H9 (cell line): Measurements from ENCODE around the gene IGSF11. TPM values are rescaled to one million over a fixed set of nuclear protein-coding genes. Genes with fewer than 3 reads are reported as not detected.

Source experiments
- DNase-seq: peaks from one replicate; pipeline ENCODE4 v3.0.0-alpha.2; 2017
- H2AFZ ChIP-seq: one replicate; pipeline ENCODE4 v1.6.1; 2013; ENCODE audit warnings: mild to moderate bottlenecking, low read length, control low read depth, moderate library complexity
- H2AK5ac ChIP-seq: 2 replicates; pipeline ENCODE4 v1.6.1; 2013; ENCODE audit warnings: low read length, control low read depth, mixed read lengths; ENCODE audit not compliant: insufficient read length
- H2BK120ac ChIP-seq: one replicate; pipeline ENCODE4 v1.6.1; 2013; ENCODE audit warnings: low read depth, mild to moderate bottlenecking, low read length, control low read depth, inconsistent platforms; ENCODE audit not compliant: poor library complexity, severe bottlenecking
- H2BK12ac ChIP-seq: 2 replicates; pipeline ENCODE4 v1.6.1; 2013; ENCODE audit warnings: low read length, control low read depth, mixed read lengths, low read depth; ENCODE audit not compliant: insufficient read length
- H2BK15ac ChIP-seq: 2 replicates; pipeline ENCODE4 v1.6.1; 2013; ENCODE audit warnings: low read depth, low read length, control low read depth
- H2BK20ac ChIP-seq: one replicate; pipeline ENCODE4 v1.6.1; 2013; ENCODE audit warnings: low read depth, mild to moderate bottlenecking, low read length, control low read depth, inconsistent platforms; ENCODE audit not compliant: poor library complexity, severe bottlenecking
- H2BK5ac ChIP-seq: 2 replicates; pipeline ENCODE4 v1.6.1; 2013; ENCODE audit warnings: low read length, control low read depth, mixed read lengths; ENCODE audit not compliant: insufficient read length
- H3K14ac ChIP-seq: 2 replicates; pipeline ENCODE4 v1.6.1; 2013; ENCODE audit warnings: low read length, control low read depth; ENCODE audit not compliant: insufficient read depth
- H3K18ac ChIP-seq: 2 replicates; pipeline ENCODE4 v1.6.1; 2013; ENCODE audit warnings: low read depth, mild to moderate bottlenecking, mixed read lengths, low read length, control low read depth; ENCODE audit not compliant: insufficient read length
- H3K23ac ChIP-seq: 2 replicates; pipeline ENCODE4 v1.6.1; 2013; ENCODE audit warnings: low read length, control low read depth, mixed read lengths, low read depth; ENCODE audit not compliant: insufficient read length
- H3K23me2 ChIP-seq: 2 replicates; pipeline ENCODE4 v1.6.1; 2013; ENCODE audit warnings: low read depth, mild to moderate bottlenecking, mixed read lengths, low read length, control low read depth; ENCODE audit not compliant: insufficient read length, poor library complexity, severe bottlenecking
- H3K27ac ChIP-seq: 2 replicates; pipeline ENCODE4 v1.5.1; 2013; ENCODE audit warnings: low read length, control low read depth, mixed read lengths, low read depth; ENCODE audit not compliant: insufficient read length
- H3K27me3 ChIP-seq: 2 replicates; pipeline ENCODE4 v1.6.1; 2013; ENCODE audit warnings: low read length, control low read depth, inconsistent platforms; ENCODE audit not compliant: insufficient read depth
- H3K4ac ChIP-seq: 2 replicates; pipeline ENCODE4 v1.6.1; 2013; ENCODE audit warnings: low read depth, mild to moderate bottlenecking, control low read depth, inconsistent platforms, low read length, moderate library complexity
- H3K4me1 ChIP-seq: 2 replicates; pipeline ENCODE4 v1.6.1; 2013; ENCODE audit warnings: low read length, control low read depth, inconsistent platforms; ENCODE audit not compliant: insufficient read depth
- H3K4me2 ChIP-seq: 2 replicates; pipeline ENCODE4 v1.6.1; 2013; ENCODE audit warnings: low read length, control low read depth, mixed read lengths; ENCODE audit not compliant: insufficient read length, insufficient read depth
- H3K56ac ChIP-seq: 2 replicates; pipeline ENCODE4 v1.6.1; 2013; ENCODE audit warnings: low read depth, mild to moderate bottlenecking, mixed read lengths, low read length, control low read depth; ENCODE audit not compliant: insufficient read length
- H3K79me1 ChIP-seq: 2 replicates; pipeline ENCODE4 v1.6.1; 2013; ENCODE audit warnings: low read depth, mild to moderate bottlenecking, moderate library complexity, low read length, control low read depth, inconsistent platforms; ENCODE audit not compliant: insufficient read depth, poor library complexity, severe bottlenecking
- H3K79me2 ChIP-seq: 2 replicates; pipeline ENCODE4 v1.6.1; 2013; ENCODE audit warnings: low read length, control low read depth, inconsistent platforms; ENCODE audit not compliant: insufficient read depth
- H3K9ac ChIP-seq: 2 replicates; pipeline ENCODE4 v1.6.1; 2013; ENCODE audit warnings: low read length, control low read depth, mixed read lengths; ENCODE audit not compliant: insufficient read length; ENCODE audit errors: extremely low read depth
- H3K9me3 ChIP-seq: one replicate; pipeline ENCODE4 v1.6.1; 2013; ENCODE audit warnings: low read depth, low read length, inconsistent platforms; ENCODE audit not compliant: control insufficient read depth
- H3T11ph ChIP-seq: one replicate; pipeline ENCODE4 v1.6.1; 2013; ENCODE audit warnings: mild to moderate bottlenecking, low read length, control low read depth, inconsistent platforms
- H4K20me1 ChIP-seq: one replicate; pipeline ENCODE4 v1.6.1; 2013; ENCODE audit not compliant: control insufficient read depth, insufficient read length, insufficient read depth
- H4K5ac ChIP-seq: 2 replicates; pipeline ENCODE4 v1.6.1; 2013; ENCODE audit warnings: low read depth, mild to moderate bottlenecking, mixed read lengths, low read length, control low read depth; ENCODE audit not compliant: insufficient read length
- H4K8ac ChIP-seq: replicated peaks from 2 replicates; pipeline ENCODE4 v1.6.1; 2013; ENCODE audit warnings: low read length, control low read depth, mixed read lengths, low read depth; ENCODE audit not compliant: insufficient read length
- H4K91ac ChIP-seq: 2 replicates; pipeline ENCODE4 v1.6.1; 2013; ENCODE audit warnings: low read depth, mild to moderate bottlenecking, moderate library complexity, mixed read lengths, low read length, control low read depth; ENCODE audit not compliant: insufficient read length
- H3K27ac Mint-ChIP-seq, 3 experiments: 2 replicates in 2 of 3; 3 replicates in 1 of 3; pipeline ENCODE4 v1.8.0; 2020 to 2021; ENCODE audit warnings: mixed read lengths in 3 of 3, mild to moderate bottlenecking in 1 of 3, moderate library complexity in 1 of 3
- H3K27me3 Mint-ChIP-seq: 2 replicates; pipeline ENCODE4 v1.8.0; 2021; ENCODE audit warnings: low read depth, mild to moderate bottlenecking, moderate library complexity, mixed read lengths
- H3K36me3 Mint-ChIP-seq, 3 experiments: 2 replicates in 2 of 3; 3 replicates in 1 of 3; pipeline ENCODE4 v1.8.0; 2020 to 2021; ENCODE audit warnings: low read depth in 3 of 3, mixed read lengths in 3 of 3; ENCODE audit not compliant: insufficient read depth in 1 of 3
- H3K4me1 Mint-ChIP-seq, 2 experiments: 2 replicates each; pipeline ENCODE4 v1.8.0; 2020; ENCODE audit warnings: mixed read lengths in 2 of 2
- H3K4me3 Mint-ChIP-seq, 2 experiments: 2 replicates in 1 of 2; 3 replicates in 1 of 2; pipeline ENCODE4 v1.8.0; 2020 to 2021; ENCODE audit warnings: mild to moderate bottlenecking in 2 of 2, mixed read lengths in 2 of 2, moderate library complexity in 1 of 2
- H3K9me3 Mint-ChIP-seq, 2 experiments: 2 replicates in 1 of 2; 3 replicates in 1 of 2; pipeline ENCODE4 v1.8.0; 2020; ENCODE audit warnings: mild to moderate bottlenecking in 2 of 2, mixed read lengths in 2 of 2, moderate library complexity in 1 of 2
- CTCF ChIP-seq: fragments of 200-600 bp; sonication (generic); conservative IDR thresholded peaks from 3 replicates; pipeline ENCODE4 v1.8.0; 2021; ENCODE audit warnings: antibody characterized with exemption, mild to moderate bottlenecking
- WGBS: extraction: QIAGEN DNeasy Blood & Tissue Kit; methylation state at CpG from one replicate; pipeline ENCODE4 v1.1.7; 2013; ENCODE audit warnings: missing lambda C conversion rate, low lambda C conversion rate, mixed read lengths; ENCODE audit not compliant: insufficient read length; ENCODE audit errors: extremely low coverage; 5-methylcytosine and 5-hydroxymethylcytosine counted together
- total RNA-seq: library from RNA; stranded (reverse); gene quantifications from 2 replicates; pipeline ENCODE4 v1.2.1, GENCODE V29; 2021

Gene IGSF11
- total RNA-seq, 1 experiment from 2014 or later = 1.6 TPM

GRCh38 chr3:118960876-118961450 is 73.7 kb downstream of the IGSF11 start:
- H3K27me3 ChIP-seq = no peaks in the 10 kb centered on the region
- no peaks in the 10 kb centered on the region for H3K23me2 ChIP-seq
- H4K20me1 ChIP-seq = no peaks in the 10 kb centered on the region
- H3K56ac ChIP-seq = no peak overlapping the region
- WGBS = no CpG with 5 or more reads among the region's 2 CpGs
- no peak overlapping the region for H3K27ac ChIP-seq
- no peak overlapping the region for H3K9ac ChIP-seq
- H3K4me2 ChIP-seq = no peak overlapping the region
- no peaks in the 10 kb centered on the region for H3K79me1 ChIP-seq
- no peak overlapping the region for H4K91ac ChIP-seq
- peaks cover 19 to 22% of the 10 kb centered on the region in 2 experiments for H3K4me1 Mint-ChIP-seq
- H4K8ac ChIP-seq = no peak overlapping the region
- H3K36me3 Mint-ChIP-seq = peaks cover 0 to 2% (median 0%) of the 10 kb centered on the region in 3 experiments; a peak in 2 of 7 replicates
- no peaks in the 10 kb centered on the region for H3K9me3 ChIP-seq
- H3K27ac Mint-ChIP-seq = no peak overlapping the region
- no peak overlapping the region for H2BK120ac ChIP-seq
- H3K9me3 Mint-ChIP-seq = peaks cover 1 to 4% of the 10 kb centered on the region in 2 experiments; a peak in 2 of 5 replicates
- no peak for TF ChIP-seq CTCF
- no peak overlapping the region for H2BK20ac ChIP-seq
- DNase-seq = no peak
- H3K79me2 ChIP-seq = no peaks in the 10 kb centered on the region
- H2BK15ac ChIP-seq = no peak overlapping the region
- no peaks in the 10 kb centered on the region for H3K4me1 ChIP-seq
- no peak overlapping the region for H3K4me3 Mint-ChIP-seq
- H3K4ac ChIP-seq = no peak overlapping the region
- H2BK5ac ChIP-seq = no peak overlapping the region
- H3K18ac ChIP-seq = no peak overlapping the region
- no peak overlapping the region for H2AFZ ChIP-seq
- H3K14ac ChIP-seq = no peak overlapping the region
- no peaks in the 10 kb centered on the region for H3K27me3 Mint-ChIP-seq
- no peak overlapping the region for H3T11ph ChIP-seq
- no peak overlapping the region for H2BK12ac ChIP-seq
- no peak overlapping the region for H3K23ac ChIP-seq
- no peak overlapping the region for H2AK5ac ChIP-seq
- no peak overlapping the region for H4K5ac ChIP-seq
